Endothelial cell of hepatic sinusoid (primary cell): Measurements from ENCODE around the gene ID3.
"Not testable (repeated sequence)": the region's sequence is repeated elsewhere in the genome, so short reads cannot be mapped to it uniquely, and the experiment has no call there.

Experiments used
- in situ Hi-C: cut with HindIII; loops from 2 replicates; pipeline ENCODE4 v1.10.0; 2017; ENCODE audit warnings: low sequenced_read_pairs

The ID3 gene

GRCh38 chr1:23589585-23589986 is 30.3 kb upstream of the ID3 start:
- in situ Hi-C loops: no loop called here

GRCh38 chr1:23588749-23589548 is 29.6 kb upstream of the ID3 start:
- in situ Hi-C loops: no loop called here

- in situ Hi-C loops: no loop called here
Observed at GRCh38 chr1:23585321-23586022, 26.2 kb upstream of the ID3 start.

- in situ Hi-C loops: not testable (repeated sequence)
Observed at GRCh38 chr1:23583727-23584126, 24.4 kb upstream of the ID3 start.

GRCh38 chr1:23582820-23583219 is 23.5 kb upstream of the ID3 start:
- in situ Hi-C loops: no loop called here

- in situ Hi-C loops: no loop called here
Observed at GRCh38 chr1:23581219-23581618, 21.9 kb upstream of the ID3 start.

GRCh38 chr1:23578997-23579363 is 19.7 kb upstream of the ID3 start:
- in situ Hi-C loops: no loop called here

- in situ Hi-C loops: no loop called here
Observed at GRCh38 chr1:23578311-23578996, 19.2 kb upstream of the ID3 start.

GRCh38 chr1:23577056-23578004 is 18.0 kb upstream of the ID3 start:
- in situ Hi-C loops: no loop called here

GRCh38 chr1:23576338-23577055 is 17.2 kb upstream of the ID3 start:
- in situ Hi-C loops: no loop called here

- in situ Hi-C loops: no loop called here
Observed at GRCh38 chr1:23575226-23575810, 16.0 kb upstream of the ID3 start.

- in situ Hi-C loops: no loop called here
Observed at GRCh38 chr1:23574265-23574754, 15.0 kb upstream of the ID3 start.

GRCh38 chr1:23573574-23574182 is 14.4 kb upstream of the ID3 start:
- in situ Hi-C loops: no loop called here

- in situ Hi-C loops: no loop called here
Observed at GRCh38 chr1:23571465-23571864, 12.2 kb upstream of the ID3 start.

- in situ Hi-C loops: no loop called here
Observed at GRCh38 chr1:23570001-23570691, 10.8 kb upstream of the ID3 start.

GRCh38 chr1:23568608-23569383 is 9.5 kb upstream of the ID3 start:
- in situ Hi-C loops: no loop called here

- in situ Hi-C loops: no loop called here
Observed at GRCh38 chr1:23567996-23568607, 8.8 kb upstream of the ID3 start.
